ENCODE data around the gene ATP2B3.

ATP2B3 gene

GRCh38 chrX:153571534-153571908 is 54.1 kb downstream of the ATP2B3 start:
- no peak for DNase-seq (ENCODE audit: low read depth)

GRCh38 chrX:153572601-153573000 is 55.2 kb downstream of the ATP2B3 start:
- no peak for DNase-seq (ENCODE audit: low read depth)

DNA sequence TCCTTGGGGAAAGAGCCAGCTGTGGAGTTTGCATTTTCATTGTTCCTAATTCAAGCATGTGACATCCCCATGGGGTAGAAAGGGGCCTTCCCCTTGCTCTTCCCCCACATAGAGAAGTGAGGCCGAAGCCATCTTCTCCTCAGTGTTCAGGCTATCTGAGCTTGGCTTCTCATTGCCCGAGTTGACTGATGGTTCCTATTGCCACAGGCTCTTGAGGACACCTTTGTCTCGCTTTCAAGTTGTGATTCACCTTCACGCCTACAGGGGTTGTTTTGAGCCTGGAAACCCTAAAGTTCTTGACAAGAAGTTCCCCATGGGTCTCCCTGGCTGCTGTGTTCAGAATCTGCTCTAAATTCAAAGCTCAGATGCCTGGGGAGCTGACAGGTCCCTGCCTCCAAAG is 56.5 kb downstream of the ATP2B3 start:
- DNase-seq (ENCODE audit: low read depth): no peak

- DNase-seq (ENCODE audit: low read depth): no peak
Measured at GRCh38 chrX:153576239-153576870, 58.9 kb downstream of the ATP2B3 start.

- DNase-seq (ENCODE audit: low read depth): no peak
Measured at GRCh38 chrX:153576961-153577360, 59.5 kb downstream of the ATP2B3 start.

GRCh38 chrX:153578200-153578835 is 60.9 kb downstream of the ATP2B3 start:
- DNase-seq (ENCODE audit: low read depth): no peak

DNA sequence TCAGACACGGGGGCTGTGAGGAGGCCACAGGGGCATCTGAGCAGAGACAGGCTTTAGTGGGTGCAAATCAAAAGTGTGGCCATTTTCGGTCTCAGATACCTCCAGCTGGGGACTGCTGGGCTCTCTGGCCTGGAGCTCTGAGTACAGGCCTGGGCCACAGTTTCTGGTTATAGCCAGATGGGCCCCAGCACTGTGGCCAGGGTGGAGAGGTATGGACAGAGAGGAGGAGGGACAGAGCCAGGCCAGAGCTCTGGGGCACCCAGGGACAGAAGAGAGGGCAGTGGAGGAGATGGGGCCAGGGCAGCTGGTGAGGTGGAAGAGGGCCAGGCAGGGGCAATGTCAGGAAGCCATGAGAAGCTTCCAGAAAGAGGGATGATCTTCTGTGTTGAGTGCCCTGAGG is 61.4 kb downstream of the ATP2B3 start:
- no peak for DNase-seq (ENCODE audit: low read depth)

- DNase-seq (ENCODE audit: low read depth): no peak
Measured at GRCh38 chrX:153580700-153581386, 63.4 kb downstream of the ATP2B3 start.

- peak; percentile 7 for DNase-seq (ENCODE audit: low read depth)
Measured at GRCh38 chrX:153582896-153583295, 65.5 kb downstream of the ATP2B3 start.

- no peak for DNase-seq (ENCODE audit: low read depth)
Measured at GRCh38 chrX:153583433-153583832, 66.0 kb downstream of the ATP2B3 start.

DNA sequence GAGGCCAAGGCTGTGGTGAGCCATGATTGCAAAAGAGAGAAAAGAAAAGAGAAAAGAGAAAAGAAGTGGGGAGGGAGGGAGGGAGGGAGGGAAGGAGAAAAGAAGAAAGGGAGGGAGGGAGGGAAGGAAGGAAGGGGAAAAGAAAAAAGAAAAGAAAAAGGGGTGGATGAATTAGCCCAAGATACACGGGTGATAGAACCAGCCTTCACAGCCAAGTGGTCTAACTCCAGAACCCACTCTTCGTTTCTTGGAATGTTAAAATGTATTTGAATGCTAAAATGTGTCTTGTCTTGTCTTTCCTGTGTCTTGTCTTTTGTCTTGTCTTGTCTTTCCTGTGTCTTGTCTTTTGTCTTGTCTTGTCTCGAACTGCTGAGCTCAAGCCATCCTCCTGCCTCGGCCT is 68.4 kb downstream of the ATP2B3 start:
- DNase-seq (ENCODE audit: low read depth): no peak

DNA sequence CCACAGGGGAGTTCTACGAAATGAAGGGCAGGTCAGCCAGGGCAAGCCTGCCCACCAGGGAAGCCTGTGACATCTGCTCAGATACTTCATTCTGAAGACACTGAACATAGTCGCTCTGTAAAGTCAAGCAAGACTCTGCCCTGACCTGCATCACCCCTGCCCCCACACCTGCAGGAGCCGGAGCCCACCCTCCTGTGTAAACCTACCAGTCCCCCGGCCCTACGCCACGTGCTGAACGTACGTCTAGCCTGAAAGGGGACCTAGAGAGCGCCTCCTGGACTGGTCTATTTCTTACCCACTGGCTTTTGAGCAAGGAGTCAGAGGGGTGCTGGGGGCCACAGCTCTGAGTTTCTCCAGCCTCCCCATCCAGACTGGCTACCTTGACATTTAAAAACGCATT is 69.9 kb downstream of the ATP2B3 start:
- no peak for DNase-seq (ENCODE audit: low read depth)

DNA sequence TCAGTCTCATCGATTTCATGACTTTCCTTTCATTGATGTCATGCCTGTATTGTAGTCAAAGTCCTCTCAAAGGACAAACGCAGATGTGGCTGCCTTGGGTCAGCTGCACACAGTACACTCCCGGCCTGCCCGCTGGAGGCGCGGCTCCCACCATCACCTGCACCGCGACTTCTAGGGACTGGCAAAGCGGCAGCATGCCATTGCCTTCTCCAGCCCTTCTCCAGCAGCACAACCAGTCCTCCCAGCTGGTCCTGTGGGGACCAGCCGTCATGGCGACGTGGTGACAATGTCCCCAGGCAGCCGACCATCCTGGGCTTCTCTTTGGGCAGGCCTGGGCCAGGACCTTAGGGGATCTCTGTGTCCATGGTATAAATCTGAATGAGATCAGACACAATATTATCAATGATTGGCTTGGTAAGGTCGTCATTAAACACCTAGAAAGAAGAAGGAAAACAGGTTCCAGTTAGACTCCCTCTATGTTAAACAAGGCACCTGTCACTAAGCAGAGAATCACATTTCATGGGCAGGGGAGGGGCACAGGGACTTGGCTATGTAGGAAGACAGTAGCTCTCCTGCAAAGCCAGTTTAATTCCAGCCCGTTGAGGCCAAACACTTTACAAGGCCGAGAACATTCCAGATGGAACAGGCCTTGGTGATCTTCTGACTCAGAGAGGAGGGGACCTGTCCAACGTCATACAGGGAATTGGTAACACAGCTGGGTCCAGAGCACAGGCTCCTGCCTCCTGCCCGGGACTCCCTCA is 70.8 kb downstream of the ATP2B3 start:
- DNase-seq (ENCODE audit: low read depth): no peak

DNA sequence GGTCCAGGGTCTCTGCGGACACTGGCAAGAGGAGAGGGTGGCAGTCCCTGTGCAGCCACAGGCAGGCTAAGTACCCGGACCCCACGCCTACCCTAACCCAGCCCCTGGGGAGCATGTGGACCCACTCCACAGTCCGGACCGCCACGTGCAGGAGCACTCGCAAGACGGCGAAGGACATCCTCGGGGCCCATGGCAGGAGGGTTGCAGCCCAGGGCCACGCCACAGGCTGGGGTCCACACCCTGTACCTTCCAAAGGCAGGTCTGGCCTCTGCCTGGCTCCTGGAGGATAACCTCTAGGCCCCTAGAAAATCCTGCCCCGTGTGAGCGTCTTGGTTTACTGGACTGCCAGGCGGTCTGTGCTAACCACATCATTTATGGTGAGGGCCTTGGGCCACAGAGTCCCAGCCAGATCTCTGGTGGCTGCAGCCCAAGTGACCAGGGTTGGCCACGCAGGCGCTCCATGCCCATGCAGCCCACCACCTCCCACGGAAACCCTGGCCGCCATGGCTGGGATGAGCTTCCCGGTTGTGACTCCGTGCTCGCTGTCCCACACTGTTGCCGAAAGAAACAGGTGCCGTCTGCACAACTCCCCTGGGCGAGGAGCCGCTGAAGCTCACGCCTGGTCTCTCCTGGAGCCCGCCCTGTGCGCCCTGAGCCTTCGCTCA is 71.5 kb downstream of the ATP2B3 start:
- no peak for DNase-seq (ENCODE audit: low read depth)

DNA sequence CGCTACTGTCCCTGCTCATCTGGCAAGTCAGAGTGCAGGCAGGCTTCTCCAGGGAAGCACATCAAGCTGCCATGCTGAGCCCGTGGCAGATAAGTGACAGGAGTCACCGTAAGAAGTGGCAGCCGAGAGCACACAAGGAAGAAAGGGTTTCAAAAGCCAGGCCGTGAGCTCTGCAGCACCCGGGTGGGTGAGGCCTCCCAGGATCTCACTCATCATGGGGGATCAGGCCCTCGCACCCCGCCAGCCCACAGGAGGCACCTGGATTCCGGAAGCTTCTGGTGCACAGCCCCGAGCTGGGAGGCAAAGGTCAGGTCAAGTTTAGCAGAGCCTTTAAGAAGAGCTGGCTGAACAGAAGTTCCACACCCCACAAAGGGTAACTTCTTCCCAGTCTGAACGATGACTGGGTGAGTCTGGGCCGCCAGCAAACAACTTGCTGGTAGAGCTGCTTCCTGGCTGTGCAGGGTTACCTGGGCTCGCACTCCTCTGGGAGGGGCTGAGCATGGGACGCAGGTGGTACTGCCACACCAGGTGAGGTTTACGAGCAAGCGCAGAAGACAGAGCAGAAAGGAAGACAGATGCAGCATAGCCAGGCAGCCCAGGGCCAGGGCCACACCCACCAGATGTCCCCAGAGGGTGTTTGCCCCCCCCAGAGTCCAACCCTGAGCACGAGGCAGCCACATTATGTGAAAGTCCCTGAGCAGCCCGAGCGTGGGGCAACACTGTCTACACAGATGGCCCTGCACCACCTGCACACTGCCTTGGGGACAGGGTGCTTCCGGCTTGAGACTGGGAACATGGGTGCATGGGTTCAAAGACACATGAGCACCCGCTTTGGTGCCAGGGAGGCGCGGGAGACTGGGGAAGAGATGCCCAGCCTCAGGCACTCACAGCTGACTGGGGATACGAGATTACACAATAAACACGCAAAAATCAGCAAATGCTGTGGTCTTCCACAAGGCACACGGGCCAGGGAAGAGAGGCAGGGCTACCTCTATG is 73.8 kb downstream of the ATP2B3 start:
- DNase-seq (ENCODE audit: low read depth): no peak

- no peak for DNase-seq (ENCODE audit: low read depth)
Measured at GRCh38 chrX:153592091-153592833, 74.8 kb downstream of the ATP2B3 start.

GRCh38 chrX:153592966-153593688 is 75.7 kb downstream of the ATP2B3 start:
- no peak for DNase-seq (ENCODE audit: low read depth)

GRCh38 chrX:153593811-153594500 is 76.5 kb downstream of the ATP2B3 start:
- DNase-seq (ENCODE audit: low read depth): no peak

- DNase-seq (ENCODE audit: low read depth): no peak
Measured at GRCh38 chrX:153595387-153595786, 77.9 kb downstream of the ATP2B3 start.

Data from amniotic epithelial cell (primary cell).